HepG2 (cell line): ENCODE data around the gene SLC19A3. TPM values are rescaled to one million over a fixed set of nuclear protein-coding genes. Genes with fewer than 3 reads are reported as not detected.

ENCODE experiments used
- ATAC-seq: fragments of 200-7000 bp; cut with Tn5 transposase; 3 replicates; pipeline ENCODE4 v1.9.1; 2020; ENCODE audit warnings: mild to moderate bottlenecking, moderate library complexity
- BruUV-seq: library from RNA; stranded (reverse); fragments of 400-500 nt; replicated peaks from 2 replicates; lab custom pipeline; 2021; lab: Mats Ljungman, UMichigan
- CTCF ChIA-PET: fragments of 300-600 bp; formaldehyde crosslinking; extraction: SDS; loops from one replicate; lab custom pipeline; 2021; ENCODE audit warnings: low total read pairs, inconsistent platforms, low intra/inter-chr PET ratio; lab: Yijun Ruan, JAX
- POLR2A ChIA-PET: fragments of 350-600 bp; sonication (Branson Sonifier 250); formaldehyde crosslinking; loops from one replicate; lab custom pipeline; 2020; ENCODE audit warnings: antibody characterized with exemption, inconsistent platforms; lab: Yijun Ruan, JAX
- DNase-seq: peaks from one replicate; pipeline ENCODE4 v3.0.0-alpha.2; 2015; ENCODE audit warnings: low spot score
- FAIRE-seq: peaks from 3 replicates; lab custom pipeline; 2011; peaks lifted over from hg19 to GRCh38; lab: Jason Lieb, UNC
- H2AFZ ChIP-seq: one replicate; pipeline ENCODE4 v1.6.1; 2011; ENCODE audit warnings: low read length, inconsistent platforms
- H3K27ac ChIP-seq: fragments of 300-600 bp; 3 replicates; pipeline ENCODE4 v1.8.0; 2011; ENCODE audit warnings: mixed run types, mild to moderate bottlenecking, mixed read lengths, low read length, inconsistent platforms; ENCODE audit not compliant: insufficient read depth; ENCODE audit errors: extremely low read length
- H3K27me3 ChIP-seq, 2 experiments: fragments of 200-600 bp in 1 of 2; 2 replicates in 1 of 2; 3 replicates in 1 of 2; pipeline versions ENCODE4 v1.6.0 to v1.8.0; 2011; ENCODE audit warnings: low read length in 2 of 2, mild to moderate bottlenecking in 2 of 2, moderate library complexity in 2 of 2, inconsistent platforms in 1 of 2; ENCODE audit not compliant: insufficient read depth in 2 of 2, control insufficient read depth in 1 of 2
- H3K36me3 ChIP-seq, 2 experiments: fragments of 200-600 bp in 1 of 2; replicated peaks in 1 of 2; 2 replicates in 1 of 2; 3 replicates in 1 of 2; pipeline versions ENCODE4 v1.5.1 to v1.8.0; 2011; ENCODE audit warnings: low read length in 2 of 2, inconsistent platforms in 1 of 2; ENCODE audit not compliant: insufficient read depth in 2 of 2, control insufficient read depth in 1 of 2
- H3K4me1 ChIP-seq: 2 replicates; pipeline ENCODE4 v1.5.1; 2012; ENCODE audit warnings: low read length, inconsistent platforms; ENCODE audit not compliant: insufficient read depth
- H3K4me2 ChIP-seq: 2 replicates; pipeline ENCODE4 v1.6.0; 2011; ENCODE audit warnings: low read depth, low read length, inconsistent platforms
- H3K4me3 ChIP-seq, 3 experiments: fragments of 200-600 bp in 1 of 3; sonication (generic), shearing (Covaris generic) in 1 of 3; replicated peaks in 1 of 3; 2 replicates each; pipeline ENCODE4 v1.5.1; 2011 to 2016; ENCODE audit warnings: low read length in 3 of 3, inconsistent platforms in 2 of 3, low read depth in 2 of 3, mild to moderate bottlenecking in 2 of 3, control low read depth in 1 of 3, mixed read lengths in 1 of 3; ENCODE audit not compliant: insufficient read depth in 1 of 3
- H3K79me2 ChIP-seq: one replicate; pipeline ENCODE4 v1.6.1; 2011; ENCODE audit warnings: low read length, inconsistent platforms; ENCODE audit not compliant: insufficient read depth
- H3K9ac ChIP-seq: 2 replicates; pipeline ENCODE4 v1.6.0; 2011; ENCODE audit warnings: mild to moderate bottlenecking, low read depth, low read length, inconsistent platforms; ENCODE audit not compliant: insufficient read depth
- H3K9me3 ChIP-seq: 2 replicates; pipeline ENCODE4 v1.5.1; 2012; ENCODE audit warnings: mild to moderate bottlenecking, low read length
- H4K20me1 ChIP-seq: 2 replicates; pipeline ENCODE4 v1.6.0; 2011; ENCODE audit warnings: inconsistent platforms, mild to moderate bottlenecking, low read length, moderate library complexity; ENCODE audit not compliant: insufficient read depth
- EHMT2 ChIP-seq: fragments of 200-600 bp; sonication (generic); IDR thresholded peaks from 2 replicates; pipeline ENCODE4 v1.7.0; 2017; ENCODE audit warnings: antibody characterized with exemption, low read depth, low read length, borderline replicate concordance
- FOXA3 ChIP-seq: IDR thresholded peaks from 2 replicates; pipeline ENCODE4 v1.6.1; 2016; ENCODE audit warnings: missing genetic modification reagents, missing compliant biosample characterization
- GATAD2A ChIP-seq: IDR thresholded peaks from 2 replicates; pipeline ENCODE4 v1.6.1; 2016
- HNF1A ChIP-seq, 2 experiments: sonication (generic) in 1 of 2; formaldehyde crosslinking in 1 of 2; IDR thresholded peaks; 2 replicates each; pipeline versions ENCODE4 v1.4.0 to v1.6.1; 2016 to 2020; ENCODE audit warnings: borderline replicate concordance in 1 of 2, low read depth in 1 of 2, mild to moderate bottlenecking in 1 of 2, missing genetic modification reagents in 1 of 2
- HNRNPUL1 ChIP-seq: fragments of 200-400 bp; formaldehyde crosslinking; IDR thresholded peaks from 2 replicates; pipeline ENCODE4 v1.6.1; 2017; ENCODE audit warnings: low read depth, mild to moderate bottlenecking, low read length, moderate library complexity
- NCOA2 ChIP-seq: sonication (generic); formaldehyde crosslinking; IDR thresholded peaks from 2 replicates; pipeline ENCODE4 v1.8.0; 2022; ENCODE audit warnings: inconsistent platforms
- NCOR1 ChIP-seq: fragments of 200-600 bp; sonication (generic); IDR thresholded peaks from 2 replicates; pipeline ENCODE4 v1.7.0; 2017; ENCODE audit warnings: antibody characterized with exemption, low read length, borderline replicate concordance
- NFKB2 ChIP-seq: sonication (generic); formaldehyde crosslinking; IDR thresholded peaks from 2 replicates; pipeline ENCODE4 v1.4.0; 2020; ENCODE audit warnings: missing genetic modification reagents, borderline replicate concordance
- NR2F6 ChIP-seq, 2 experiments: IDR thresholded peaks; 2 replicates each; pipeline ENCODE4 v1.6.1; 2016; ENCODE audit warnings: antibody characterized with exemption in 1 of 2, mild to moderate bottlenecking in 1 of 2
- PHF8 ChIP-seq: sonication (generic); formaldehyde crosslinking; IDR thresholded peaks from 2 replicates; pipeline ENCODE4 v1.5.0; 2020; ENCODE audit warnings: missing genetic modification reagents
- RXRB ChIP-seq: IDR thresholded peaks from 2 replicates; pipeline ENCODE4 v1.6.1; 2016; ENCODE audit warnings: borderline replicate concordance, missing genetic modification reagents, missing compliant biosample characterization
- SOX13 ChIP-seq, 3 experiments: fragments of 450-650 bp in 1 of 3; sonication (generic) in 1 of 3; formaldehyde crosslinking in 1 of 3; IDR thresholded peaks in 2 of 3; conservative IDR thresholded peaks in 1 of 3; 2 replicates each; pipeline versions ENCODE4 v1.5.0 to v1.6.1; 2016 to 2020; ENCODE audit warnings: antibody characterized with exemption in 1 of 3, mild to moderate bottlenecking in 1 of 3, missing compliant biosample characterization in 1 of 3, missing genetic modification reagents in 1 of 3, moderate library complexity in 1 of 3
- SOX5 ChIP-seq: IDR thresholded peaks from 2 replicates; pipeline ENCODE4 v1.6.1; 2016; ENCODE audit warnings: borderline replicate concordance
- SRSF1 ChIP-seq: fragments of 200-400 bp; formaldehyde crosslinking; optimal IDR thresholded peaks from 2 replicates; pipeline ENCODE3; 2017; ENCODE audit warnings: mild to moderate bottlenecking, low read depth, low read length, moderate library complexity
- SRSF9 ChIP-seq: fragments of 200-400 bp; formaldehyde crosslinking; IDR thresholded peaks from 2 replicates; pipeline ENCODE4 v1.6.1; 2018; ENCODE audit warnings: borderline replicate concordance, mild to moderate bottlenecking, low read depth, low read length; ENCODE audit not compliant: insufficient read depth, poor library complexity, severe bottlenecking
- YEATS2 ChIP-seq: sonication (generic); formaldehyde crosslinking; IDR thresholded peaks from 2 replicates; pipeline ENCODE4 v1.4.0; 2020; ENCODE audit warnings: missing genetic modification reagents, borderline replicate concordance
- ZNF557 ChIP-seq: sonication (generic); formaldehyde crosslinking; IDR thresholded peaks from 2 replicates; pipeline ENCODE4 v1.4.0; 2020; ENCODE audit warnings: missing genetic modification reagents
- ZNF7 ChIP-seq: IDR thresholded peaks from 2 replicates; pipeline ENCODE4 v1.6.1; 2016; ENCODE audit warnings: missing biosample characterization, missing genetic modification reagents
- ZNF749 ChIP-seq: sonication (generic); formaldehyde crosslinking; IDR thresholded peaks from 2 replicates; pipeline ENCODE4 v1.8.0; 2022; ENCODE audit warnings: mild to moderate bottlenecking, missing genetic modification reagents, moderate library complexity, borderline replicate concordance
- WGBS: methylation state at CpG from one replicate; pipeline ENCODE4 v1.1.6; 2017; ENCODE audit warnings: low lambda C conversion rate; 5-methylcytosine and 5-hydroxymethylcytosine counted together
- in situ Hi-C: cut with HindIII; loops from 2 replicates; pipeline ENCODE4 v1.10.0; 2017; ENCODE audit warnings: low pct_unique_long_range_greater_than_20kb; ENCODE audit not compliant: extremely low pct_ligation_motif_present
- intact Hi-C: fragments of 100-400 bp; cut with micrococcal nuclease; formaldehyde crosslinking; loops from one replicate; pipeline ENCODE4 v1.10.0; 2022; ENCODE audit not compliant: unreplicated experiment
- polyA plus RNA-seq, 8 experiments: library from polyadenylated mRNA; depleted of rRNA in 3 of 8; stranded (reverse) in 7 of 8; unstranded in 1 of 8; fragments of >200 nt; fragmentation: Illumina TruSeq in 4 of 8; extraction: Trizol in 4 of 8; gene quantifications; 2 replicates each; pipeline versions ENCODE4 v1.2.1 to v1.2.3, GENCODE V29; 2011 to 2016; ENCODE audit warnings: low read depth in 4 of 8, missing spikeins in 1 of 8, mixed read lengths in 1 of 8; ENCODE audit not compliant: insufficient read depth in 1 of 8
- total RNA-seq, 5 experiments: library from RNA; depleted of rRNA; stranded (reverse); fragments of >200 nt; fragmentation: Illumina TruSeq; extraction: Trizol; gene quantifications; 2 replicates each; pipeline ENCODE4 v1.2.3, GENCODE V29; 2016; ENCODE audit warnings: low read depth in 1 of 5

Gene SLC19A3
- total and polyA plus RNA-seq, 2 of the 13 experiments (the other 11 are each of a cell fraction or from before 2014, with no cell fraction given): 2.3 to 5.2 TPM

GRCh38 chr2:227761740-227762476 lies 44.1 kb upstream of the SLC19A3 start:
- WGBS: 31% methylated on average over 6 of the region's 6 CpGs
- DNase-seq (peak; percentile 62), ATAC-seq (peak; percentile 30), FAIRE-seq (no peak)
- BruUV-seq: no TSS peak
- Histone ChIP-seq H3K4me2 (peak overlapping the region; percentile 26), H3K4me1 (peaks cover 61% of the 10 kb centered on the region), H4K20me1 (no peaks in the 10 kb centered on the region), H3K9ac (no peak overlapping the region; the same call in 1 of the 2 replicates), H3K9me3 (no peaks in the 10 kb centered on the region), H3K36me3 (no peaks in the 10 kb centered on the region), H3K27me3 (no peaks in the 10 kb centered on the region), H3K27ac (peak overlapping the region; percentile 44), H3K79me2 (no peaks in the 10 kb centered on the region), H2AFZ (no peak overlapping the region), H3K4me3 (no peak overlapping the region)
- CTCF ChIA-PET: no interaction called here
- intact Hi-C loops: loop anchor here (10.0 kb wide), 1 partner anchor 197 kb away; no protein-coding TSS in a partner anchor
- in situ Hi-C loops: loop anchor here (10.0 kb wide), 1 partner anchor 627 kb away; no protein-coding TSS in a partner anchor
- POLR2A ChIA-PET: interaction anchor here (0.9 to 1.1 kb wide), 2 partner anchors 52 to 118 kb away, joined by 3 to 7 read pairs; partner anchors contain the start of gene CCL20
- TF ChIP-seq YEATS2 (CRISPR knock-in tag) (no peak), HNRNPUL1 (peak; percentile 77), ZNF557 (CRISPR knock-in tag) (no peak), PHF8 (CRISPR knock-in tag) (no peak), ZNF749 (no peak), HNF1A (IDR thresholded peaks at IDR 0.05; ENCODE audit: low read depth) (peak; percentile 90), HNF1A (CRISPR knock-in tag; IDR thresholded peaks at IDR 0.05; ENCODE audit: borderline replicate concordance) (peak; percentile 61; the same call in 1 of the 2 replicates), SOX5 (peak; percentile 46; the same call in 1 of the 2 replicates), SRSF1 (no peak), NR2F6 (IDR thresholded peaks at IDR 0.05) (0 out of 2 replicates have a peak, but pooled peaks have one; percentile 9), NR2F6 (CRISPR knock-in tag; IDR thresholded peaks at IDR 0.05) (no peak), NFKB2 (CRISPR knock-in tag) (no peak), SOX13 (IDR thresholded peaks at IDR 0.05) (no peak), SOX13 (CRISPR knock-in tag; conservative IDR thresholded peaks at IDR 0.05 in 1 of 2, IDR thresholded peaks at IDR 0.05 in 1 of 2) (peak in 1 of 2 experiments; percentile 34; a peak in 1 of 4 replicates), SRSF9 (peak; percentile 70), GATAD2A (CRISPR knock-in tag) (peak; percentile 50), RXRB (0 out of 2 replicates have a peak, but pooled peaks have one; percentile 7), NCOR1 (peak; percentile 35; the same call in 1 of the 2 replicates), ZNF7 (CRISPR knock-in tag) (peak; percentile 43; the same call in 1 of the 2 replicates), FOXA3 (CRISPR knock-in tag) (0 out of 2 replicates have a peak, but pooled peaks have one; percentile 15), NCOA2 (CRISPR knock-in tag) (peak; percentile 42; the same call in 1 of the 2 replicates), EHMT2 (peak; percentile 68; the same call in 1 of the 2 replicates)
